H9 (cell line): Measurements from ENCODE around the gene GNLY. TPM values are rescaled to one million over a fixed set of nuclear protein-coding genes. Genes with fewer than 3 reads are reported as not detected.

ENCODE experiments used
- DNase-seq: peaks from one replicate; pipeline ENCODE4 v3.0.0-alpha.2; 2017
- H2AFZ ChIP-seq: one replicate; pipeline ENCODE4 v1.6.1; 2013; ENCODE audit warnings: mild to moderate bottlenecking, low read length, control low read depth, moderate library complexity
- H2AK5ac ChIP-seq: 2 replicates; pipeline ENCODE4 v1.6.1; 2013; ENCODE audit warnings: low read length, control low read depth, mixed read lengths; ENCODE audit not compliant: insufficient read length
- H2BK120ac ChIP-seq: one replicate; pipeline ENCODE4 v1.6.1; 2013; ENCODE audit warnings: low read depth, mild to moderate bottlenecking, low read length, control low read depth, inconsistent platforms; ENCODE audit not compliant: poor library complexity, severe bottlenecking
- H2BK12ac ChIP-seq: 2 replicates; pipeline ENCODE4 v1.6.1; 2013; ENCODE audit warnings: low read length, control low read depth, mixed read lengths, low read depth; ENCODE audit not compliant: insufficient read length
- H2BK15ac ChIP-seq: 2 replicates; pipeline ENCODE4 v1.6.1; 2013; ENCODE audit warnings: low read depth, low read length, control low read depth
- H2BK20ac ChIP-seq: one replicate; pipeline ENCODE4 v1.6.1; 2013; ENCODE audit warnings: low read depth, mild to moderate bottlenecking, low read length, control low read depth, inconsistent platforms; ENCODE audit not compliant: poor library complexity, severe bottlenecking
- H2BK5ac ChIP-seq: 2 replicates; pipeline ENCODE4 v1.6.1; 2013; ENCODE audit warnings: low read length, control low read depth, mixed read lengths; ENCODE audit not compliant: insufficient read length
- H3K14ac ChIP-seq: 2 replicates; pipeline ENCODE4 v1.6.1; 2013; ENCODE audit warnings: low read length, control low read depth; ENCODE audit not compliant: insufficient read depth
- H3K18ac ChIP-seq: 2 replicates; pipeline ENCODE4 v1.6.1; 2013; ENCODE audit warnings: low read depth, mild to moderate bottlenecking, mixed read lengths, low read length, control low read depth; ENCODE audit not compliant: insufficient read length
- H3K23ac ChIP-seq: 2 replicates; pipeline ENCODE4 v1.6.1; 2013; ENCODE audit warnings: low read length, control low read depth, mixed read lengths, low read depth; ENCODE audit not compliant: insufficient read length
- H3K23me2 ChIP-seq: 2 replicates; pipeline ENCODE4 v1.6.1; 2013; ENCODE audit warnings: low read depth, mild to moderate bottlenecking, mixed read lengths, low read length, control low read depth; ENCODE audit not compliant: insufficient read length, poor library complexity, severe bottlenecking
- H3K27ac ChIP-seq: 2 replicates; pipeline ENCODE4 v1.5.1; 2013; ENCODE audit warnings: low read length, control low read depth, mixed read lengths, low read depth; ENCODE audit not compliant: insufficient read length
- H3K27me3 ChIP-seq: 2 replicates; pipeline ENCODE4 v1.6.1; 2013; ENCODE audit warnings: low read length, control low read depth, inconsistent platforms; ENCODE audit not compliant: insufficient read depth
- H3K4ac ChIP-seq: 2 replicates; pipeline ENCODE4 v1.6.1; 2013; ENCODE audit warnings: low read depth, mild to moderate bottlenecking, control low read depth, inconsistent platforms, low read length, moderate library complexity
- H3K4me1 ChIP-seq: 2 replicates; pipeline ENCODE4 v1.6.1; 2013; ENCODE audit warnings: low read length, control low read depth, inconsistent platforms; ENCODE audit not compliant: insufficient read depth
- H3K4me2 ChIP-seq: 2 replicates; pipeline ENCODE4 v1.6.1; 2013; ENCODE audit warnings: low read length, control low read depth, mixed read lengths; ENCODE audit not compliant: insufficient read length, insufficient read depth
- H3K56ac ChIP-seq: 2 replicates; pipeline ENCODE4 v1.6.1; 2013; ENCODE audit warnings: low read depth, mild to moderate bottlenecking, mixed read lengths, low read length, control low read depth; ENCODE audit not compliant: insufficient read length
- H3K79me1 ChIP-seq: 2 replicates; pipeline ENCODE4 v1.6.1; 2013; ENCODE audit warnings: low read depth, mild to moderate bottlenecking, moderate library complexity, low read length, control low read depth, inconsistent platforms; ENCODE audit not compliant: insufficient read depth, poor library complexity, severe bottlenecking
- H3K79me2 ChIP-seq: 2 replicates; pipeline ENCODE4 v1.6.1; 2013; ENCODE audit warnings: low read length, control low read depth, inconsistent platforms; ENCODE audit not compliant: insufficient read depth
- H3K9ac ChIP-seq: 2 replicates; pipeline ENCODE4 v1.6.1; 2013; ENCODE audit warnings: low read length, control low read depth, mixed read lengths; ENCODE audit not compliant: insufficient read length; ENCODE audit errors: extremely low read depth
- H3K9me3 ChIP-seq: one replicate; pipeline ENCODE4 v1.6.1; 2013; ENCODE audit warnings: low read depth, low read length, inconsistent platforms; ENCODE audit not compliant: control insufficient read depth
- H3T11ph ChIP-seq: one replicate; pipeline ENCODE4 v1.6.1; 2013; ENCODE audit warnings: mild to moderate bottlenecking, low read length, control low read depth, inconsistent platforms
- H4K20me1 ChIP-seq: one replicate; pipeline ENCODE4 v1.6.1; 2013; ENCODE audit not compliant: control insufficient read depth, insufficient read length, insufficient read depth
- H4K5ac ChIP-seq: 2 replicates; pipeline ENCODE4 v1.6.1; 2013; ENCODE audit warnings: low read depth, mild to moderate bottlenecking, mixed read lengths, low read length, control low read depth; ENCODE audit not compliant: insufficient read length
- H4K8ac ChIP-seq: replicated peaks from 2 replicates; pipeline ENCODE4 v1.6.1; 2013; ENCODE audit warnings: low read length, control low read depth, mixed read lengths, low read depth; ENCODE audit not compliant: insufficient read length
- H4K91ac ChIP-seq: 2 replicates; pipeline ENCODE4 v1.6.1; 2013; ENCODE audit warnings: low read depth, mild to moderate bottlenecking, moderate library complexity, mixed read lengths, low read length, control low read depth; ENCODE audit not compliant: insufficient read length
- H3K27ac Mint-ChIP-seq, 3 experiments: 2 replicates in 2 of 3; 3 replicates in 1 of 3; pipeline ENCODE4 v1.8.0; 2020 to 2021; ENCODE audit warnings: mixed read lengths in 3 of 3, mild to moderate bottlenecking in 1 of 3, moderate library complexity in 1 of 3
- H3K27me3 Mint-ChIP-seq: 2 replicates; pipeline ENCODE4 v1.8.0; 2021; ENCODE audit warnings: low read depth, mild to moderate bottlenecking, moderate library complexity, mixed read lengths
- H3K36me3 Mint-ChIP-seq, 3 experiments: 2 replicates in 2 of 3; 3 replicates in 1 of 3; pipeline ENCODE4 v1.8.0; 2020 to 2021; ENCODE audit warnings: low read depth in 3 of 3, mixed read lengths in 3 of 3; ENCODE audit not compliant: insufficient read depth in 1 of 3
- H3K4me1 Mint-ChIP-seq, 2 experiments: 2 replicates each; pipeline ENCODE4 v1.8.0; 2020; ENCODE audit warnings: mixed read lengths in 2 of 2
- H3K4me3 Mint-ChIP-seq, 2 experiments: 2 replicates in 1 of 2; 3 replicates in 1 of 2; pipeline ENCODE4 v1.8.0; 2020 to 2021; ENCODE audit warnings: mild to moderate bottlenecking in 2 of 2, mixed read lengths in 2 of 2, moderate library complexity in 1 of 2
- H3K9me3 Mint-ChIP-seq, 2 experiments: 2 replicates in 1 of 2; 3 replicates in 1 of 2; pipeline ENCODE4 v1.8.0; 2020; ENCODE audit warnings: mild to moderate bottlenecking in 2 of 2, mixed read lengths in 2 of 2, moderate library complexity in 1 of 2
- CTCF ChIP-seq: fragments of 200-600 bp; sonication (generic); conservative IDR thresholded peaks from 3 replicates; pipeline ENCODE4 v1.8.0; 2021; ENCODE audit warnings: antibody characterized with exemption, mild to moderate bottlenecking
- WGBS: extraction: QIAGEN DNeasy Blood & Tissue Kit; methylation state at CpG from one replicate; pipeline ENCODE4 v1.1.7; 2013; ENCODE audit warnings: missing lambda C conversion rate, low lambda C conversion rate, mixed read lengths; ENCODE audit not compliant: insufficient read length; ENCODE audit errors: extremely low coverage; 5-methylcytosine and 5-hydroxymethylcytosine counted together
- total RNA-seq: library from RNA; stranded (reverse); gene quantifications from 2 replicates; pipeline ENCODE4 v1.2.1, GENCODE V29; 2021

GNLY gene
- total RNA-seq, 1 experiment from 2014 or later: not detected

DNA sequence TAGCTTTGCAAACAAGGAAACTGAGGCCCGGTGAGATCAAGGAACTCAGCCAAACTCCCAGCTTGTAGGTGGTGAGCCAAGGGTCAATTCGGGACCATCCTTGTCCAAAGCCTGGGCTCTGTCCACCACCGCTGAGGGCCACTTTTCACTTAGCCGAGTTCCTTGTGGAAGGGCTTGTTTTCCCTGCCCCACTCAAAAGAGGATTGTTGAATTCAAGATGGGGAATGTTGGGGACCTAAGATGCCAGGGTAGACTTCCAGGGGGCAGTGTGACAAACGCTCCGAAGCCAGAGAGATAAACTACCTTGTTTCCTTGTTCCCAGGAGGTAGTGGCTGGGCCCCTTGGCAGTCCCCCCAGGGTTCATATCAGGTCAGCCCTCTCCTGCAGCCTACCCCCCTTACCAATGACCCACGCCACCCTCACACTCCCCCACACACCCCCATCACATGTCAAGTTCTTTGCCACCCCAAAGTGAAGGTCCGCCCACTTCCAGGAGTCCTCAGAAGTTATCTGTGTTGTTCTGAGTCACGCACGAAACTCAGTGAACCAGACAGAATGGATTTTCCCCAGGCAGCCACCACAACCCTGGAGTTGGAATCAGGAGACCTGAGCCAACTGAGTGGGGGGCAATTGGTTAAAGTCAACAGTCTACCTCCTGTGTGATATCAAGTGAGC lies 49.3 kb downstream of the GNLY start:
- H2BK120ac ChIP-seq: no peak overlapping the region
- TF ChIP-seq CTCF: no peak
- Mint-ChIP-seq H3K27ac (no peak overlapping the region), H3K9me3 (peaks cover 0 to 3% of the 10 kb centered on the region in 2 experiments; a peak in 2 of 5 replicates), H3K4me3 (no peak overlapping the region), H3K27me3 (peaks cover 78% of the 10 kb centered on the region), H3K36me3 (no peaks in the 10 kb centered on the region), H3K4me1 (peaks cover 10 to 24% of the 10 kb centered on the region in 2 experiments)
- H3K23ac ChIP-seq: no peak overlapping the region
- no peak overlapping the region for H2AFZ ChIP-seq
- no peak for DNase-seq
- no peaks in the 10 kb centered on the region for H3K4me1 ChIP-seq
- no peaks in the 10 kb centered on the region for H3K9me3 ChIP-seq
- H3K79me2 ChIP-seq: no peaks in the 10 kb centered on the region
- H3K4ac ChIP-seq: no peak overlapping the region
- H2BK5ac ChIP-seq: no peak overlapping the region
- no peak overlapping the region for H3K9ac ChIP-seq
- H2BK12ac ChIP-seq: no peak overlapping the region
- no peak overlapping the region for H2AK5ac ChIP-seq
- H3K79me1 ChIP-seq: no peaks in the 10 kb centered on the region
- no peak overlapping the region for H2BK20ac ChIP-seq
- no CpG with 5 or more reads among the region's 10 CpGs for WGBS
- H3K14ac ChIP-seq: no peak overlapping the region
- H3K23me2 ChIP-seq: no peaks in the 10 kb centered on the region
- H3K27ac ChIP-seq: no peak overlapping the region
- no peak overlapping the region for H2BK15ac ChIP-seq
- H4K20me1 ChIP-seq: no peaks in the 10 kb centered on the region
- no peak overlapping the region for H4K8ac ChIP-seq
- no peak overlapping the region for H3K18ac ChIP-seq
- H4K91ac ChIP-seq: no peak overlapping the region
- H3T11ph ChIP-seq: no peak overlapping the region
- no peak overlapping the region for H3K4me2 ChIP-seq
- H4K5ac ChIP-seq: no peak overlapping the region
- no peaks in the 10 kb centered on the region; the same call in 1 of the 2 replicates for H3K27me3 ChIP-seq
- no peak overlapping the region for H3K56ac ChIP-seq
